Measurements from ENCODE around the gene EYS.

DNA sequence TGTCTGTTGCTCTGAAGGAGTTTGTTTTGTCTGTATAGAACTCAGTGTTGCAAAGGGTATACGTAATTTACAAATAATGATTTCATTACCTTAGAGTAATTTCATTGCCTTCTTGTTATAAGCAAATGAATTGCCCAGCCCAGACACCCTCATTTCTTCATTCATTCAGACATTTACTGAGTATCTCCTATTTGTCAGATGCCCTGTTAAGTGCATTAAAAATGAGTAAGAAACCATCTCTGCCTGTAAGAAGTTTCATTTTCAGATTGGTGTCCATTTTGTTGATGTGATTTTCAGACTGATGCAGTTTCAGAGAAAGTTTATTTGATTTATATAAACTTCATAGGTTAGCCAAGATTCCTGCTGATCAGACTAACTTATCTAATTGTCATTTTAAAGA, 1642.1 kb downstream of the EYS start:
- TF ChIP-seq, protein P1, sequence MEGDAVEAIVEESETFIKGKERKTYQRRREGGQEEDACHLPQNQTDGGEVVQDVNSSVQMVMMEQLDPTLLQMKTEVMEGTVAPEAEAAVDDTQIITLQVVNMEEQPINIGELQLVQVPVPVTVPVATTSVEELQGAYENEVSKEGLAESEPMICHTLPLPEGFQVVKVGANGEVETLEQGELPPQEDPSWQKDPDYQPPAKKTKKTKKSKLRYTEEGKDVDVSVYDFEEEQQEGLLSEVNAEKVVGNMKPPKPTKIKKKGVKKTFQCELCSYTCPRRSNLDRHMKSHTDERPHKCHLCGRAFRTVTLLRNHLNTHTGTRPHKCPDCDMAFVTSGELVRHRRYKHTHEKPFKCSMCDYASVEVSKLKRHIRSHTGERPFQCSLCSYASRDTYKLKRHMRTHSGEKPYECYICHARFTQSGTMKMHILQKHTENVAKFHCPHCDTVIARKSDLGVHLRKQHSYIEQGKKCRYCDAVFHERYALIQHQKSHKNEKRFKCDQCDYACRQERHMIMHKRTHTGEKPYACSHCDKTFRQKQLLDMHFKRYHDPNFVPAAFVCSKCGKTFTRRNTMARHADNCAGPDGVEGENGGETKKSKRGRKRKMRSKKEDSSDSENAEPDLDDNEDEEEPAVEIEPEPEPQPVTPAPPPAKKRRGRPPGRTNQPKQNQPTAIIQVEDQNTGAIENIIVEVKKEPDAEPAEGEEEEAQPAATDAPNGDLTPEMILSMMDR (IDR thresholded peaks at IDR 0.05; ENCODE audit: low read depth, low read length, missing input control): no peak
- no peak for TF ChIP-seq SP1 (IDR thresholded peaks at IDR 0.05)
- no peak for TF ChIP-seq EGR1 (IDR thresholded peaks at IDR 0.05; ENCODE audit: low read depth in 2 of 2)
